Measurements from ENCODE around the gene OR8B4.
"Not testable (repeated sequence)": the region's sequence is repeated elsewhere in the genome, so short reads cannot be mapped to it uniquely, and the experiment has no call there.

OR8B4 gene, protein sequence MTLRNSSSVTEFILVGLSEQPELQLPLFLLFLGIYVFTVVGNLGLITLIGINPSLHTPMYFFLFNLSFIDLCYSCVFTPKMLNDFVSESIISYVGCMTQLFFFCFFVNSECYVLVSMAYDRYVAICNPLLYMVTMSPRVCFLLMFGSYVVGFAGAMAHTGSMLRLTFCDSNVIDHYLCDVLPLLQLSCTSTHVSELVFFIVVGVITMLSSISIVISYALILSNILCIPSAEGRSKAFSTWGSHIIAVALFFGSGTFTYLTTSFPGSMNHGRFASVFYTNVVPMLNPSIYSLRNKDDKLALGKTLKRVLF

DNA sequence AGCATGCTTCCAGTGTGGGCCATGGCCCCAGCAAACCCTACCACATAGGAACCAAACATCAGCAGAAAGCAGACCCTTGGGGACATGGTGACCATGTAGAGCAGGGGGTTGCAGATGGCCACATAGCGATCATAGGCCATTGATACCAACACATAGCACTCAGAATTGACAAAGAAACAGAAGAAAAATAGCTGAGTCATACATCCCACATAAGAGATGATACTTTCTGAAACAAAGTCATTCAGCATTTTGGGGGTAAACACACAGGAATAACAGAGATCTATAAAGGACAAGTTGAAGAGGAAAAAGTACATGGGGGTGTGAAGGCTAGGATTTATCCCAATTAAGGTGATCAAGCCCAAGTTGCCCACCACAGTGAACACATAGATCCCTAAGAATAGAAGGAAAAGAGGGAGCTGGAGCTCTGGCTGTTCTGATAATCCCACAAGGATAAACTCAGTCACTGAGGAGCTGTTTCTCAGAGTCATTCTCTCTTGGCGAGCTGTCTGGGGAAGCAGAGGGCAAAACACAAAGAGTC, at the start of gene OR8B4:
TSS of gene OR8B4 (minus strand) at position 488 of the 538 bp plus-strand sequence. CDS start at position 488, 0 bp downstream.
- DNase-seq: no peak

DNA sequence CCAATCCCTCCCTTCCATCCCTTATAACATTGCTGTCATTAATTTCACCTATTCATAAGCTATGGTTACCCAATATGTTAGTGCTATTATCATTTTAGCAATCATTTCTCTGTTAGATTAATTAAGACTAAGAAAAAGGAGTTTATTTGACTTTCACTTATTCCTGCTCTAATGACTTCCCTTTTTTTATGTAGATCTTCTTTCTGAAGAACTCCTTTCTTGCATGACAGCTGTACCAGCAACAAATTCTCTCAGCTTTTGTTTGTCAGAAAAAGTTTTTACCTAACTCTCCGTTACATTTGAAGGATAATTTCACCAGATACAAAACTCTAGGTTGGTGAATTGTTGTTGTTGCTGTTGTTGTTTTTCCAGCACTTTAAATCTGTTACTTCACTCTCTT, 49.4 kb upstream of the OR8B4 start:
- DNase-seq: no peak

GRCh38 chr11:124473476-124473875, 48.8 kb upstream of the OR8B4 start:
- no peak for DNase-seq

GRCh38 chr11:124470561-124471227, 46.0 kb upstream of the OR8B4 start:
- DNase-seq: no peak

GRCh38 chr11:124467381-124467927, 42.8 kb upstream of the OR8B4 start:
- no peak for DNase-seq

DNA sequence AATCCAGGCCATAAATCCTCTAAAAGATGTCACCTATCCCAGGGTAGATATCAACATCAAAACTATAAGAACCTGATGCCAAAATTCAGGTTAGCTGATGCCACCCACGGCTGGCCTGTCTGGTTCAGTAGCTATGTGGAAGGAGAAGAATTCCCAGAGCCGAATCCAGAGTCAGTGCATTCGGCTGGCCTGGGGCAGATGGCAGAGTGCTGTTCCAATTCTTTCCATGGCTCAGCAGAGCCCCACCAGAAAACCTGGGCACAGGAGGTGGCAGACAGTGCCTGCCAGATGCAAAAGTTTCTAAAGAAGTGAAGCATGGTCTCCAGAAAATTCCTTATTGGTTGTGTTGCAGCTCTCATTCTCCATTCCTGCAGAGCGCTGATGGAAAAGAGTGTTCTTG, 40.7 kb upstream of the OR8B4 start:
- no peak for DNase-seq

- no peak for DNase-seq
Measured at GRCh38 chr11:124463990-124464389, 39.3 kb upstream of the OR8B4 start.

- no peak for DNase-seq
Measured at GRCh38 chr11:124463324-124463723, 38.7 kb upstream of the OR8B4 start.

- DNase-seq: no peak
Measured at GRCh38 chr11:124460459-124460858, 35.8 kb upstream of the OR8B4 start.

- DNase-seq: not testable (repeated sequence)
Measured at GRCh38 chr11:124459379-124459778, 34.7 kb upstream of the OR8B4 start.

GRCh38 chr11:124454552-124454951, 29.9 kb upstream of the OR8B4 start:
- DNase-seq: no peak

DNA sequence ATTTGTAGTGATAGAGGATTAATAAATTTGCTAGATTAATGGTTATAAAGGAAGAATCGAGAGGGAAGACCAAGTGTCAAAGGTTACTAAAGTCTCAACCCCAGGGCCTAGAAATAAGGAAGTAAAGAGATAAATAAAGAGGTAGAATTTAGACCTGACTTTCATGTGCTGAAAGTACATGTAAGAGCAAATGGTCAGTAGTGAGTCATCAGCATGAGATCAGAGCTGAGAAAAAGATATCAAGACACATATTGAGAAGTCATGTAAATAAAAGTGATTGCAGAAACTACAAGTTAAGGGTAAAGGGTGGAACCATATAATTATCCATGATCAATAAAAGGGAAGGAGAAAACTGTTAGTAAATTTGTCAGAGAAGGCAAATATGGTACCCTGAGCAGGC, 22.2 kb upstream of the OR8B4 start:
- DNase-seq: no peak

DNA sequence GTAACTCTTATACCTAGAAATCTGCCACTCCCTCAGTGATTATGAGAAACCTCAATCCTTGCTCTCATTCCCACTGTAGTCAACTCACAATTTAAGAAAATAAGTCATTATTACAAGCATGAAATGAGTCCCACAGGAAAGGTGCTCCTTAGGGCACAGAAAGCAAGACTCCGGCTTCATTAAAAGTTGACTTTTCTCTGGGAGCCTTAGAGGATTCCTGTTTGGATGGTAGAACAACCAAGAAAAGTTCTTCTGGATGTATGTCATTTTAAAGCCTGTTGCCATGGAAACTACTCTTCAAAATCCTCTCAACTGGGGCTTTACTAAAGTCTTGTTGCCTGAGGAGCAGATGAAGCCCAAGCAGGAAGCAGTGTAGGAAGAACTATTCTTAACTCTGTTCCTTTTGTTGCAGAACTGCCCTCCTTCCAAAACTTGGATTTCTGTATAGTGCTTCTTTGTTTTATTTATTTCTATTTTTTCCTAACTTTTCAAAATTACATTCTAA, 21.0 kb upstream of the OR8B4 start, which contains the start of gene OR8B8:
TSS of gene OR8B8 (minus strand) at position 51 of the 505 bp plus-strand sequence. CDS start 4,611 bp downstream, outside the sequence.
- DNase-seq: no peak

DNA sequence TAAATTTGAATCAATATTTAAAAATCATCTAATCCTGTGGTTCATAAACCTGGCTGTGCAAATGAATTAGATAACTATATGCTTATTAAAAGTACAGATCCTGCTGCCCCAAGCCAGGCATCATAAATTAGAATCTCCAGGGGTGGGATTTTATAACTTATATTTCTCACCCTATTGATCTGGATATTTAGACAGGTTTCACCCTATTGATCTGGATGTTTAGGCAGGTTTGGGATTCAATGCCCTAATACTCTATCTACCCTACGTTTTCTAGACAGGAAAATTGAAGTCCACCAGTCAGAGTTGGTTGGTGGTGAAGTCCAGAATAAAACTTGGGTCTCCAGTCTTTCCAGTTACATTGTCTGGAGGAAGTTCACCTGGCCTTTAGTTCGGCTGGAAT, 18.2 kb upstream of the OR8B4 start:
- no peak for DNase-seq

GRCh38 chr11:124442442-124442841, 17.8 kb upstream of the OR8B4 start:
- DNase-seq: no peak

- no peak for DNase-seq
Measured at GRCh38 chr11:124441519-124441918, 16.8 kb upstream of the OR8B4 start.

DNA sequence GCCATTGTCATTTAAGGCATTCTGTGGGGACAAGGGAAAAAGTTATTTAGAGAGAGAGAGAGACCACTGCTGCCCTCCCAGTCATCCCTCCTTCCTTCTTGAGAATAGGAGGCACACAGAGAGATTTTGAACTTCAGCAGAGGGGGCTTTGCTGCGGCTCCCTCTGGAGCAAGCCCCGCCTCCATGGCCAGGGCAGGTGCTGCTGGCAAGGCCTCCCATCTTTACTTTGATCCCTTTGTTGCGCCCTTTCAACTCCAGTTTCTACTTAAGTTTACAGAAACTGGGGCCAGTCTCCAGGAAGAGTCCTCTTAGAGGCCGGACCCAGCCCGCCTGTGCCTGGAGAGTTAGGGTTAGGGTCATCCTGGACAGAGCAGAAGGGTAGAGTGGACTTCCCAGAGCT, 16.4 kb upstream of the OR8B4 start:
- no peak for DNase-seq

DNA sequence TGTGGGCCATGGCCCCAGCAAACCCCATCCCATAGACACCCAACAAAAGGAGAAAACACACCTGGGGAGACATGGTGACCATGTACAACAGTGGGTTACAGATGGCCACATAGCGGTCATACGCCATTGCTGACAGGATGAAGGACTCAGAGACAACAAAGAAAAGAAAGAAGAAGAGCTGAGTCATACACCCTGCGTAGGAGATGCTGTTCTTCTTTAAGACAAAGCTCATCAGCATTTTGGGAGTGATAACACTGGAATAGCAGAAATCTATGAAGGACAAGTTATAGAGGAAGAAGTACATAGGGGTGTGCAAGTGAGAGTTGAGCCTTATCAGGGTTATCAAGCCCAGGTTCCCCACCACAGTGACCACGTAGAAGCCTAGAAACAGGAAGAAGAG, 15.9 kb upstream of the OR8B4 start:
- DNase-seq: no peak

DNA sequence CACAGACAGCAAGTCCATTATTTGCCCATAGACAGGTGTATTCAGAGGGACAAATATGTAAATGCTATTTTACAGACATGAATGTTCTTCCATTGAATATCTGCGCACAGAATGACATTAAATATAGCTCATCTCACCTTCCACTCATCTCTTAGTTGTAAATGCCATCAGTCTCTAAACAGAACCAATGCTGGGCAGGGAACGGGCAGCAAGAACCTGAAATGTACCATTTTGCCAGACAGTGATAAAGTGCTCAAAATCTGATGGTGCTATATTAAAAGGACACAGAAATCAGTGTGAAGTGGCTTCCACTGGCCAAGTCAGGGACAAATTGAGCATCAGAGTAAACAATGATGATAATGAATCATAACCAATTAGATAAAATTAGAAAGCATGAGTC, 10.0 kb upstream of the OR8B4 start:
- no peak for DNase-seq

- DNase-seq: no peak
Measured at GRCh38 chr11:124429599-124429998, 4.9 kb upstream of the OR8B4 start.

GRCh38 chr11:124421043-124421442, 3.6 kb downstream of the OR8B4 start:
- no peak for DNase-seq

- peak; percentile 31 for DNase-seq
Measured at GRCh38 chr11:124415356-124415923, 9.2 kb downstream of the OR8B4 start.

GRCh38 chr11:124409906-124410305, 14.8 kb downstream of the OR8B4 start:
- no peak for DNase-seq
